Esophagus muscularis mucosa (tissue), 4 donors: ENCODE results near the gene RIOK2. TPM values are rescaled to one million over a fixed set of nuclear protein-coding genes. Genes with fewer than 3 reads are reported as not detected.

Experiments
- DNase-seq: peaks from one replicate; pipeline ENCODE4 v3.0.0-alpha.2; 2017; ENCODE audit errors: extremely low spot score
- H3K27ac ChIP-seq, 4 donors: fragments of 200-600 bp; sonication (generic); replicated peaks in 1 of 4; 1 replicate in 3 of 4; 2 replicates in 1 of 4; pipeline ENCODE4 v1.5.1; 2016 to 2019; ENCODE audit warnings: mild to moderate bottlenecking in 1 of 4
- H3K27me3 ChIP-seq, 4 donors: fragments of 200-600 bp; sonication (generic); one replicate each; pipeline versions ENCODE4 v1.5.1 to v1.6.0; 2016 to 2019
- H3K36me3 ChIP-seq, 4 donors: fragments of 200-600 bp; sonication (generic); one replicate each; pipeline ENCODE4 v1.5.1; 2016 to 2019
- H3K4me1 ChIP-seq, 4 donors: fragments of 200-600 bp; sonication (generic); one replicate each; pipeline ENCODE4 v1.5.1; 2016 to 2019
- H3K4me3 ChIP-seq, 4 donors: fragments of 200-600 bp; sonication (generic); 1 replicate in 2 of 4; 2 replicates in 2 of 4; pipeline ENCODE4 v1.5.1; 2016 to 2019; ENCODE audit warnings: mild to moderate bottlenecking in 4 of 4, moderate library complexity in 1 of 4
- H3K9me3 ChIP-seq, 4 donors: fragments of 200-600 bp; sonication (generic); 1 replicate in 3 of 4; 2 replicates in 1 of 4; pipeline ENCODE4 v1.5.1; 2016 to 2019
- EP300 ChIP-seq: sonication (generic); formaldehyde crosslinking; IDR thresholded peaks from one replicate; pipeline ENCODE4 v1.6.1; 2017; ENCODE audit warnings: antibody characterized with exemption
- POLR2A ChIP-seq: fragments of 450-650 bp; IDR thresholded peaks from one replicate; pipeline ENCODE4 v1.6.1; 2017; ENCODE audit warnings: antibody characterized with exemption, moderate library complexity, mild to moderate bottlenecking, low read depth
- POLR2AphosphoS5 ChIP-seq, 2 donors: sonication (generic); formaldehyde crosslinking; IDR thresholded peaks; one replicate each; pipeline ENCODE4 v1.6.1; 2017; ENCODE audit warnings: antibody characterized with exemption in 2 of 2
- WGBS: methylation state at CpG from one replicate; pipeline ENCODE4 v1.1.5; 2018; 5-methylcytosine and 5-hydroxymethylcytosine counted together
- intact Hi-C: fragments of 100-400 bp; cut with DNase I; formaldehyde crosslinking; loops from one replicate; pipeline ENCODE4 v1.15.1; 2023
- total RNA-seq, 4 donors: library from RNA; depleted of rRNA; stranded (reverse); fragments of >200 nt; gene quantifications; one replicate each; pipeline versions ENCODE4 v1.1.0 to v1.2.1, GENCODE V29; 2016
- TF ChIP-seq, protein P1 (sequence below), 3 experiments: fragments of 200-600 bp in 2 of 3; fragments of 450-650 bp in 1 of 3; sonication (generic) in 2 of 3; IDR thresholded peaks; one replicate each; pipeline ENCODE4 v1.5.1; 2017 to 2019; ENCODE audit warnings: antibody characterized with exemption in 3 of 3, mild to moderate bottlenecking in 2 of 3, moderate library complexity in 1 of 3

Gene RIOK2
- total RNA-seq, 4 donors from 2014 or later, result 9.4 to 28.8 (median 18.7) TPM

DNA sequence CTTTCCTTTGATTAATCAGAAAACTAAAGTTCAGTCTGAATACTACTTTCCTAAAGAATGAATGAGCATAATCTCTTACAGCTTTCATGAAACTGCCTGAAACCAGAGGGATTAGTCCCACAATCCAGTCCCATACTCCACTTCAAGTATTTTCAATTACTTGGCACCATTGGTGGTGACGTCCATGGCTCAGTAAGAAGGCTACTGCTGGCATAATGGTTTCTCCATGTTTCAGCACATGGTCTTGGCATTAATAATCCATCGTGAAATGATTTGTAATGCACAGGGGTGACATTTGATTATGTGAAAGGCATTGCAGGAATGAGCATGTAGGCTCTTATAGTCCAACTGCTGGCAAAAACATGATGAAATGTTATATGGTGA, 64.0 kb downstream of the RIOK2 start:
- 79% methylated on average over 2 of the region's 2 CpGs for WGBS
- Histone ChIP-seq H3K9me3 (no peaks in the 10 kb centered on the region), H3K27ac (no peak overlapping the region), H3K4me3 (no peak overlapping the region), H3K4me1 (peaks cover 0 to 6% (median 0%) of the 10 kb centered on the region in 4 donors), H3K27me3 (no peaks in the 10 kb centered on the region), H3K36me3 (no peaks in the 10 kb centered on the region)
- intact Hi-C loops, result no loop called here
- TF ChIP-seq, protein P1, sequence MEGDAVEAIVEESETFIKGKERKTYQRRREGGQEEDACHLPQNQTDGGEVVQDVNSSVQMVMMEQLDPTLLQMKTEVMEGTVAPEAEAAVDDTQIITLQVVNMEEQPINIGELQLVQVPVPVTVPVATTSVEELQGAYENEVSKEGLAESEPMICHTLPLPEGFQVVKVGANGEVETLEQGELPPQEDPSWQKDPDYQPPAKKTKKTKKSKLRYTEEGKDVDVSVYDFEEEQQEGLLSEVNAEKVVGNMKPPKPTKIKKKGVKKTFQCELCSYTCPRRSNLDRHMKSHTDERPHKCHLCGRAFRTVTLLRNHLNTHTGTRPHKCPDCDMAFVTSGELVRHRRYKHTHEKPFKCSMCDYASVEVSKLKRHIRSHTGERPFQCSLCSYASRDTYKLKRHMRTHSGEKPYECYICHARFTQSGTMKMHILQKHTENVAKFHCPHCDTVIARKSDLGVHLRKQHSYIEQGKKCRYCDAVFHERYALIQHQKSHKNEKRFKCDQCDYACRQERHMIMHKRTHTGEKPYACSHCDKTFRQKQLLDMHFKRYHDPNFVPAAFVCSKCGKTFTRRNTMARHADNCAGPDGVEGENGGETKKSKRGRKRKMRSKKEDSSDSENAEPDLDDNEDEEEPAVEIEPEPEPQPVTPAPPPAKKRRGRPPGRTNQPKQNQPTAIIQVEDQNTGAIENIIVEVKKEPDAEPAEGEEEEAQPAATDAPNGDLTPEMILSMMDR (IDR thresholded peaks at IDR 0.05), result no peak
- no peak for TF ChIP-seq EP300
- DNase-seq, result peak; percentile 8

DNA sequence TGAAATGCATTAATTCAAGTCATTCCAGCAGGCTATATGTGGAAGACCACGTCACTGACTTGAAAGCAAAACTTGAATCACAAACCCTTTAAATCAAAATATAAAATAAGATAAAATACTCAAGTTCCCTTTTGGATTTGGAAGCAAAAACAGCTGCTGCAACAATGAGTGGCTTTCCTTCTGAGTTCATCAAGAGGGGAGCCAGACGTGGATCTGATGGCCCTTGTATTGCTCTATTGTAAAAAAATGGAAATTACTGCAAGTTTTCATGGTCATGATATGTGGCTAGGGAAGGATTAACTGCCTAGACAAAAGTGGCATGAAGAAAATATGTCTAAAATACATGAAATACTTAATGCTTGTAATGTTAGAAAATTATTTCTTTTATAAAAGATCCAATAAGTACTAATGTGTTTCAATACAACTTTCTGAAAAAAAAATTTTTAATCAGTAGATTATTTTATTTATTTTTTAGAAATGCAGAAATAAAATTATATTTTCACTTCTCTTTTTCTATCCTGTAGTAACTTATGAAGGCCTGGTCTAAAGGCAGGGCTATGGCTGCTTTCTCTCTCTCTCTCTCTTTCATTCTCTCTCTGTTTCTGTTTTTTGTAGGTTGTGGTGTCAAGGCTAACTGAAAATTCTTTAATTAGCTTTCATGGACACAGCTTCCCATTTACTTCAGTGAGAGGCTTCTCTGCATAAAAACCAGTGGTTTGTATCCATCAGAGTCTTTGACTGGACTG, 64.6 kb downstream of the RIOK2 start:
- intact Hi-C loops, result no loop called here
- TF ChIP-seq, protein P1 (IDR thresholded peaks at IDR 0.05), result no peak
- TF ChIP-seq EP300 (no peak), POLR2A (no peak), POLR2AphosphoS5 (IDR thresholded peaks at IDR 0.05) (no peak)
- no peak overlapping the region for H3K4me3 ChIP-seq
- 74% methylated on average over 2 of the region's 2 CpGs for WGBS
- no peaks in the 10 kb centered on the region for H3K36me3 ChIP-seq
- H3K9me3 ChIP-seq, result no peaks in the 10 kb centered on the region
- DNase-seq, result no peak
- peaks cover 0 to 6% (median 0%) of the 10 kb centered on the region in 4 donors for H3K4me1 ChIP-seq
- no peak overlapping the region for H3K27ac ChIP-seq
- H3K27me3 ChIP-seq, result no peaks in the 10 kb centered on the region

DNA sequence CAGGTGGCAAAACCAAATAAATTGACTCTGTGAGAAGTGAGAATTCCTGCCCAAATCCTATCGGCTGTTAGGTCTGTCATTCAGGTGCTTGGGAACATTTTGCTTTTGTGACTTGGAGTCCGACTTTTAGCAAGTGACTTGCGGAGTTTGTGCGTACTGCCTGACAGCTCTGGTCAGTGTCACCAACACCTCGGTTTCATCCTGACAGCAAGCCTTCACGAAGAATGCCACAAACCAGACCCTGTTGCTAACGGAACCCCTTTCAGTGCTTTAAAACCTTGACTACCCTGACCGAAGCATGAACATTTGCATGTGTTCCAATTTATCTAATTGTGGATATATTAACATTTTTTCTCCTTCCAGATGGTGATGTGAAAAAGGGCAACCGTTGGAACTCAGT, 67.1 kb downstream of the RIOK2 start:
- Histone ChIP-seq H3K4me3 (no peak overlapping the region), H3K27me3 (no peaks in the 10 kb centered on the region), H3K27ac (no peak overlapping the region), H3K36me3 (no peaks in the 10 kb centered on the region), H3K4me1 (peaks cover 0 to 6% (median 0%) of the 10 kb centered on the region in 4 donors), H3K9me3 (no peaks in the 10 kb centered on the region)
- intact Hi-C loops, result no loop called here
- DNase-seq, result peak; percentile 84
- TF ChIP-seq POLR2AphosphoS5 (IDR thresholded peaks at IDR 0.05) (no peak), POLR2A (no peak), EP300 (no peak)
- TF ChIP-seq, protein P1 (IDR thresholded peaks at IDR 0.05), result no peak
- WGBS, result 56% methylated on average over 9 of the region's 9 CpGs

DNA sequence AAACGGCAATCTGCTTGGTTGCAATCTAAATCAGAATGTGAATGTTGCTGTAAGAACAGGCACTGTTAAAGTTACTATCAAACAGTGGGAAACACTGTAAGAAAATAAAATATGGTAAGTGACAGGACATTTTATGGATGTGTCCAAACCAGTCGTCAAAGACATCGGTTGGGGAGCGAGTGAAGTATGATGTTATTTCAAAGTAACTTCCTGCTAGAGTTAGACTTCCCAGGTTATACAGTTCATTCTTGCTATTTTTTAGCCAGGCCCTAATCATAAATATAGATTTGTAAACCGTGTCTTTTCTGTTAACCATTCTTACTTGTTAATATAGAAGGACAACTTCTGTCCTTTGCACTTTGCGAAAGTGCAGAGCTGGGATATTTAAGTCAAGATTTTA, 70.8 kb downstream of the RIOK2 start:
- intact Hi-C loops, result no loop called here
- Histone ChIP-seq H3K9me3 (no peaks in the 10 kb centered on the region), H3K27ac (no peak overlapping the region), H3K4me3 (no peak overlapping the region), H3K27me3 (no peaks in the 10 kb centered on the region), H3K36me3 (no peaks in the 10 kb centered on the region), H3K4me1 (peaks cover 0 to 6% (median 0%) of the 10 kb centered on the region in 4 donors)
- TF ChIP-seq EP300 (no peak), POLR2A (no peak), POLR2AphosphoS5 (IDR thresholded peaks at IDR 0.05) (no peak)
- TF ChIP-seq, protein P1 (IDR thresholded peaks at IDR 0.05), result no peak
- no peak for DNase-seq
- 90% methylated on average over 6 of the region's 6 CpGs for WGBS

DNA sequence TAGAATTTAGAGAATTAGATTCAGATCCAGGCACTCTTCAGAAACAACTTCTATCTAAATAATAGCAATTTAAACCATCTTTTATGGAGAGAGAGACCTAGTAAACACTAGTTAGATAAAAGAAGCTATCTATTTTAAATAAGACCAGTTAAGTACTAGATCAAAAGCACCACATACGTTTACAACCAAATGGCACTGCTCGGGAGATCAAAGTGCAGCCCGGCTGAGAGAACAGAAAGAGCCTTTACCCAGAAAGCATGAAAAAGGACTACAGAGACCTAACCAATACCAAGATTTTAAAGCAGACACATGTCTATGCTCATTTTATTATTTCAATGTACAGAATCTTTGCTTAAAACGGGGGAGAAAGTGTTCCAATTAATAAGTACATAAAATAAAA, 71.4 kb downstream of the RIOK2 start:
- peaks cover 0 to 6% (median 0%) of the 10 kb centered on the region in 4 donors for H3K4me1 ChIP-seq
- intact Hi-C loops, result no loop called here
- DNase-seq, result no peak
- no peak overlapping the region for H3K4me3 ChIP-seq
- no peak overlapping the region for H3K27ac ChIP-seq
- no peak for TF ChIP-seq EP300
- no peaks in the 10 kb centered on the region for H3K27me3 ChIP-seq
- WGBS, result 71% methylated on average over 4 of the region's 4 CpGs
- no peaks in the 10 kb centered on the region for H3K9me3 ChIP-seq
- no peaks in the 10 kb centered on the region for H3K36me3 ChIP-seq
